ENCODE results near the gene TMEM50B.

TMEM50B gene

DNA sequence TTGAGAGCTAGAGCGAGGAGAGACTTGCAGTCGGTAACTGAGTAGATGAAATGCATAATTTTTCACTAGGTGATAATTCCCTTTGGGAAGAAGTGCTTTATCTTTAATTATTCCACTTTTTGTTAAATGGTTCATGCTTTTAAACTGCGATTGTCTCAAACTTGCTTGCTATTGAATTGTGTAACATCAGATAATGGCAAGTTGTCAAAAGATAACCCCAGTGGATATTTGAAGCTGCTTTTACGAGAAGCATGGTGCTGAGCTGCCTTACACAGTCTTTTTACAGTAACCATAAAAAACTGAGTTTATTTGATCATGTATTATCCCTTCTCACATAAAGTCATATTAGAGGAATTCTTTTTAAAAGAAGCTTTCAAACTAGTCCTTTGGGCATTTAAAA, 30.2 kb downstream of the TMEM50B start:
- TF ChIP-seq TEAD4 (IDR thresholded peaks at IDR 0.05) (no peak), TAF1 (IDR thresholded peaks at IDR 0.05; ENCODE audit: low read depth) (no peak), CREB1 (IDR thresholded peaks at IDR 0.05; ENCODE audit: low read depth) (no peak), EP300 (IDR thresholded peaks at IDR 0.05; ENCODE audit: borderline replicate concordance) (no peak), ZBTB7A (IDR thresholded peaks at IDR 0.05; ENCODE audit: low read depth) (no peak), YY1 (IDR thresholded peaks at IDR 0.05; ENCODE audit: low read depth) (no peak), TCF12 (IDR thresholded peaks at IDR 0.05; ENCODE audit: low read depth) (no peak)
- TF ChIP-seq, protein P1, sequence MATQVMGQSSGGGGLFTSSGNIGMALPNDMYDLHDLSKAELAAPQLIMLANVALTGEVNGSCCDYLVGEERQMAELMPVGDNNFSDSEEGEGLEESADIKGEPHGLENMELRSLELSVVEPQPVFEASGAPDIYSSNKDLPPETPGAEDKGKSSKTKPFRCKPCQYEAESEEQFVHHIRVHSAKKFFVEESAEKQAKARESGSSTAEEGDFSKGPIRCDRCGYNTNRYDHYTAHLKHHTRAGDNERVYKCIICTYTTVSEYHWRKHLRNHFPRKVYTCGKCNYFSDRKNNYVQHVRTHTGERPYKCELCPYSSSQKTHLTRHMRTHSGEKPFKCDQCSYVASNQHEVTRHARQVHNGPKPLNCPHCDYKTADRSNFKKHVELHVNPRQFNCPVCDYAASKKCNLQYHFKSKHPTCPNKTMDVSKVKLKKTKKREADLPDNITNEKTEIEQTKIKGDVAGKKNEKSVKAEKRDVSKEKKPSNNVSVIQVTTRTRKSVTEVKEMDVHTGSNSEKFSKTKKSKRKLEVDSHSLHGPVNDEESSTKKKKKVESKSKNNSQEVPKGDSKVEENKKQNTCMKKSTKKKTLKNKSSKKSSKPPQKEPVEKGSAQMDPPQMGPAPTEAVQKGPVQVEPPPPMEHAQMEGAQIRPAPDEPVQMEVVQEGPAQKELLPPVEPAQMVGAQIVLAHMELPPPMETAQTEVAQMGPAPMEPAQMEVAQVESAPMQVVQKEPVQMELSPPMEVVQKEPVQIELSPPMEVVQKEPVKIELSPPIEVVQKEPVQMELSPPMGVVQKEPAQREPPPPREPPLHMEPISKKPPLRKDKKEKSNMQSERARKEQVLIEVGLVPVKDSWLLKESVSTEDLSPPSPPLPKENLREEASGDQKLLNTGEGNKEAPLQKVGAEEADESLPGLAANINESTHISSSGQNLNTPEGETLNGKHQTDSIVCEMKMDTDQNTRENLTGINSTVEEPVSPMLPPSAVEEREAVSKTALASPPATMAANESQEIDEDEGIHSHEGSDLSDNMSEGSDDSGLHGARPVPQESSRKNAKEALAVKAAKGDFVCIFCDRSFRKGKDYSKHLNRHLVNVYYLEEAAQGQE (IDR thresholded peaks at IDR 0.05; ENCODE audit: low read depth) = no peak

GRCh38 chr21:33444499-33444898, 35.3 kb downstream of the TMEM50B start:
- TF ChIP-seq MAX (IDR thresholded peaks at IDR 0.05) (no peak), RAD21 (IDR thresholded peaks at IDR 0.05; ENCODE audit: low read depth) (no peak), NFIC (IDR thresholded peaks at IDR 0.05) (no peak), ZBTB7A (IDR thresholded peaks at IDR 0.05; ENCODE audit: low read depth) (no peak), TEAD4 (IDR thresholded peaks at IDR 0.05) (no peak), CEBPB (IDR thresholded peaks at IDR 0.05) (no peak), FOXM1 (IDR thresholded peaks at IDR 0.05; ENCODE audit: borderline replicate concordance, low read depth) (no peak), EGR1 (IDR thresholded peaks at IDR 0.05) (no peak), TCF12 (IDR thresholded peaks at IDR 0.05; ENCODE audit: low read depth) (no peak), EP300 (IDR thresholded peaks at IDR 0.05; ENCODE audit: borderline replicate concordance) (no peak), CREB1 (IDR thresholded peaks at IDR 0.05; ENCODE audit: low read depth) (no peak), YY1 (IDR thresholded peaks at IDR 0.05; ENCODE audit: low read depth) (no peak), TAF1 (IDR thresholded peaks at IDR 0.05; ENCODE audit: low read depth) (no peak)
- TF ChIP-seq, protein P2, sequence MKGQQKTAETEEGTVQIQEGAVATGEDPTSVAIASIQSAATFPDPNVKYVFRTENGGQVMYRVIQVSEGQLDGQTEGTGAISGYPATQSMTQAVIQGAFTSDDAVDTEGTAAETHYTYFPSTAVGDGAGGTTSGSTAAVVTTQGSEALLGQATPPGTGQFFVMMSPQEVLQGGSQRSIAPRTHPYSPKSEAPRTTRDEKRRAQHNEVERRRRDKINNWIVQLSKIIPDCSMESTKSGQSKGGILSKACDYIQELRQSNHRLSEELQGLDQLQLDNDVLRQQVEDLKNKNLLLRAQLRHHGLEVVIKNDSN (IDR thresholded peaks at IDR 0.05) = no peak
- TF ChIP-seq, protein P1 (IDR thresholded peaks at IDR 0.05; ENCODE audit: low read depth) = no peak

DNA sequence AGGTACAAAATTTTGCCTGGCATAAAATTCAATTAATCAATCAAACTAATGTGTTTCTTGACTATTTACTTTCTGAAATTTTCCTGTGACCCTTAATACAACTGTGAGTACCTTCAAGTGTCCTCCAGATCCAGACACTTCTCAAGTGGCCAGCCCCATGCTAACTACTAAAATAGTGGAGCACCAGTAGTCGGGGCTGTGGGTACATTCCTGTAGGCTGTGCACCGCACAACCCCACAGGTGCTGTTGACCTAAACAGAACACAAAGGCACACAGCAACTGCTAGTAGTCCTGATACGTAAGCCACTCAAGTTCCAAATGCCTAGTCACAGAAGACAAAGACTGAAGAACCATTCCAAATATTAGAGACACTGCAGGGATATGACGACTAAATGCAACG, 36.6 kb downstream of the TMEM50B start:
- no peak for TF ChIP-seq FOXM1 (IDR thresholded peaks at IDR 0.05; ENCODE audit: borderline replicate concordance, low read depth)
- no peak for TF ChIP-seq EP300 (IDR thresholded peaks at IDR 0.05; ENCODE audit: borderline replicate concordance)
- no peak for TF ChIP-seq CEBPB (IDR thresholded peaks at IDR 0.05)
- TF ChIP-seq, protein P2 (IDR thresholded peaks at IDR 0.05) = no peak
- no peak for TF ChIP-seq CREB1 (IDR thresholded peaks at IDR 0.05; ENCODE audit: low read depth)
- TF ChIP-seq RAD21 (IDR thresholded peaks at IDR 0.05; ENCODE audit: low read depth) = no peak
- TF ChIP-seq ZBTB7A (IDR thresholded peaks at IDR 0.05; ENCODE audit: low read depth) = no peak
- TF ChIP-seq TEAD4 (IDR thresholded peaks at IDR 0.05) = no peak
- TF ChIP-seq YY1 (IDR thresholded peaks at IDR 0.05; ENCODE audit: low read depth) = no peak
- TF ChIP-seq MAX (IDR thresholded peaks at IDR 0.05) = no peak
- TF ChIP-seq, protein P1 (IDR thresholded peaks at IDR 0.05; ENCODE audit: low read depth) = no peak
- TF ChIP-seq NFIC (IDR thresholded peaks at IDR 0.05) = no peak
- TF ChIP-seq TCF12 (IDR thresholded peaks at IDR 0.05; ENCODE audit: low read depth) = no peak

- TF ChIP-seq, protein P1 (IDR thresholded peaks at IDR 0.05; ENCODE audit: low read depth) = no peak
- TF ChIP-seq CEBPB (IDR thresholded peaks at IDR 0.05) (peak; percentile 14; the same call in 1 of the 2 replicates), CREB1 (IDR thresholded peaks at IDR 0.05; ENCODE audit: low read depth) (no peak)
Observed at GRCh38 chr21:33441489-33442477, 38.0 kb downstream of the TMEM50B start.

Measured in Ishikawa (cell line).